K562 (cell line): ENCODE measurements around the gene TNFSF13. TPM values are rescaled to one million over a fixed set of nuclear protein-coding genes. Genes with fewer than 3 reads are reported as not detected.

Source experiments
- ATAC-seq: fragments of 200-7000 bp; cut with Tn5 transposase; 3 replicates; pipeline ENCODE4 v1.9.1; 2020; ENCODE audit warnings: moderate library complexity
- BruUV-seq: library from RNA; stranded (reverse); fragments of 400-500 nt; replicated peaks from 2 replicates; lab custom pipeline; 2021; lab: Mats Ljungman, UMichigan
- CTCF ChIA-PET: fragments of 300-600 bp; formaldehyde crosslinking; extraction: SDS; loops from one replicate; lab custom pipeline; 2021; ENCODE audit warnings: low intra/inter-chr PET ratio; lab: Yijun Ruan, JAX
- POLR2A ChIA-PET: fragments of 300-600, 350-650 bp; sonication (Branson Sonifier 250); formaldehyde crosslinking; extraction: SDS; loops from one replicate; lab custom pipeline; 2021; ENCODE audit warnings: antibody characterized with exemption, inconsistent platforms; lab: Yijun Ruan, JAX
- DNase-seq, 4 experiments: peaks; one replicate each; pipeline versions ENCODE4 v3.0.0 to v3.0.0-alpha.2; 2011 to 2018; ENCODE audit warnings: low spot score in 3 of 4, mixed read lengths in 3 of 4; ENCODE audit errors: extremely low read depth in 1 of 4
- FAIRE-seq: peaks from 2 replicates; lab custom pipeline; 2011; peaks lifted over from hg19 to GRCh38; lab: Jason Lieb, UNC
- H2AFZ ChIP-seq: 2 replicates; pipeline ENCODE4 v1.6.0; 2011; ENCODE audit warnings: low read depth, low read length, control low read depth, inconsistent platforms
- H3K27ac ChIP-seq: fragments of 200-600 bp; 3 replicates; pipeline ENCODE4 v1.8.0; 2011; ENCODE audit warnings: low read depth, mild to moderate bottlenecking, control low read depth, inconsistent platforms, low read length, moderate library complexity, mixed read lengths; ENCODE audit errors: extremely low read depth
- H3K27me3 ChIP-seq, 2 experiments: fragments of 300-600 bp in 1 of 2; 2 replicates in 1 of 2; 3 replicates in 1 of 2; pipeline versions ENCODE4 v1.6.0 to v1.8.0; 2011; ENCODE audit warnings: inconsistent platforms in 2 of 2, low read length in 2 of 2, mild to moderate bottlenecking in 1 of 2, mixed read lengths in 1 of 2, moderate library complexity in 1 of 2; ENCODE audit not compliant: control insufficient read depth in 2 of 2, insufficient read depth in 2 of 2
- H3K36me3 ChIP-seq: fragments of 300-600 bp; 3 replicates; pipeline ENCODE4 v1.8.0; 2011; ENCODE audit warnings: mild to moderate bottlenecking, low read length, inconsistent platforms; ENCODE audit not compliant: control insufficient read depth, insufficient read depth
- H3K4me1 ChIP-seq, 2 experiments: fragments of 200-600 bp in 1 of 2; replicated peaks in 1 of 2; 2 replicates in 1 of 2; 3 replicates in 1 of 2; pipeline versions ENCODE4 v1.5.1 to v1.8.0; 2011; ENCODE audit warnings: inconsistent platforms in 2 of 2, low read length in 2 of 2, mild to moderate bottlenecking in 1 of 2, mixed read lengths in 1 of 2, moderate library complexity in 1 of 2; ENCODE audit not compliant: control insufficient read depth in 2 of 2, insufficient read depth in 2 of 2
- H3K4me2 ChIP-seq: 2 replicates; pipeline ENCODE4 v1.6.1; 2011; ENCODE audit warnings: low read length, control low read depth, inconsistent platforms, mixed read lengths; ENCODE audit not compliant: insufficient read depth
- H3K4me3 ChIP-seq: fragments of 200-600 bp; sonication (generic), shearing (Covaris generic); 2 replicates; pipeline ENCODE4 v1.5.1; 2016; ENCODE audit warnings: control low read depth, inconsistent platforms
- H3K79me2 ChIP-seq: fragments of 200-600 bp; 3 replicates; pipeline ENCODE4 v1.8.0; 2011; ENCODE audit warnings: low read length, inconsistent platforms; ENCODE audit not compliant: control insufficient read depth, insufficient read depth
- H3K9ac ChIP-seq, 2 experiments: 2 replicates each; pipeline versions ENCODE4 v1.6.0 to v1.6.1; 2011; ENCODE audit warnings: low read depth in 2 of 2, low read length in 2 of 2, control low read depth in 1 of 2, inconsistent platforms in 1 of 2, mild to moderate bottlenecking in 1 of 2, mixed read lengths in 1 of 2; ENCODE audit not compliant: insufficient read depth in 1 of 2
- H3K9me1 ChIP-seq: one replicate; pipeline ENCODE4 v1.6.0; 2011; ENCODE audit warnings: inconsistent platforms, mild to moderate bottlenecking, low read length, moderate library complexity; ENCODE audit not compliant: control insufficient read depth, insufficient read depth
- H3K9me3 ChIP-seq: replicated peaks from 2 replicates; pipeline ENCODE4 v1.5.1; 2011; ENCODE audit warnings: low read depth, low read length, inconsistent platforms; ENCODE audit not compliant: control insufficient read depth, insufficient read depth
- H4K20me1 ChIP-seq: replicated peaks from 2 replicates; pipeline ENCODE4 v1.6.1; 2011; ENCODE audit warnings: low read length, inconsistent platforms, mixed read lengths; ENCODE audit not compliant: control insufficient read depth, insufficient read depth
- ARHGAP35 ChIP-seq: fragments of 450-650 bp; IDR thresholded peaks from 2 replicates; pipeline ENCODE4 v1.6.1; 2018; ENCODE audit not compliant: partially characterized antibody
- ATF4 ChIP-seq: fragments of 450-650 bp; formaldehyde crosslinking; IDR thresholded peaks from 2 replicates; pipeline ENCODE4 v1.4.0; 2022; ENCODE audit warnings: mild to moderate bottlenecking, moderate library complexity
- CTCF ChIP-seq, 3 experiments: IDR thresholded peaks in 2 of 3; conservative IDR thresholded peaks in 1 of 3; 2 replicates each; pipeline ENCODE4 v1.5.1; 2011 to 2012; ENCODE audit warnings: low read length in 3 of 3, mild to moderate bottlenecking in 3 of 3, control low read depth in 2 of 3, improper control_type of control experiment in 1 of 3, inconsistent platforms in 1 of 3, low read depth in 1 of 3, mixed read lengths in 1 of 3, moderate library complexity in 1 of 3; ENCODE audit not compliant: insufficient read depth in 2 of 3
- RBBP5 ChIP-seq: fragments of 200-600 bp; sonication (generic); IDR thresholded peaks from 2 replicates; pipeline ENCODE4 v1.6.1; 2012; ENCODE audit warnings: borderline replicate concordance, mild to moderate bottlenecking, low read length, control low read depth, inconsistent platforms; ENCODE audit not compliant: insufficient read depth, poor library complexity, severe bottlenecking
- TEAD4 ChIP-seq, 2 experiments: sonication (generic) in 1 of 2; formaldehyde crosslinking in 1 of 2; IDR thresholded peaks; 2 replicates each; pipeline versions ENCODE4 v1.6.1 to v1.8.0; 2012 to 2022; ENCODE audit warnings: borderline replicate concordance in 1 of 2, inconsistent platforms in 1 of 2, low read length in 1 of 2, mild to moderate bottlenecking in 1 of 2, missing genetic modification reagents in 1 of 2
- ZBTB9 ChIP-seq: fragments of 450-650 bp; formaldehyde crosslinking; IDR thresholded peaks from 2 replicates; pipeline ENCODE4 v1.4.0; 2020; ENCODE audit warnings: mild to moderate bottlenecking, moderate library complexity
- ZNF212 ChIP-seq: fragments of 450-650 bp; formaldehyde crosslinking; IDR thresholded peaks from 2 replicates; pipeline ENCODE4 v1.4.0; 2020; ENCODE audit warnings: mild to moderate bottlenecking
- ZNF431 ChIP-seq: sonication (generic); formaldehyde crosslinking; IDR thresholded peaks from 2 replicates; pipeline ENCODE4 v1.8.0; 2022; ENCODE audit warnings: mild to moderate bottlenecking, missing genetic modification reagents
- WGBS: fragments of 100-300 bp; shearing (Covaris generic); methylation state at CpG from one replicate; pipeline ENCODE4 v1.1.6; 2016; ENCODE audit warnings: low coverage, mixed read lengths; ENCODE audit not compliant: insufficient coverage; ENCODE audit errors: missing lambda C conversion rate; 5-methylcytosine and 5-hydroxymethylcytosine counted together
- in situ Hi-C: fragments of 300-500 bp; cut with MboI; formaldehyde crosslinking; loops from 4 replicates; pipeline ENCODE4 v1.15.0; 2018; ENCODE audit warnings: inconsistent platforms, mixed read lengths
- intact Hi-C: fragments of 100-400 bp; cut with micrococcal nuclease; formaldehyde crosslinking; loops from 2 replicates; pipeline ENCODE4 v1.14.2; 2022
- polyA plus RNA-seq, 8 experiments: library from polyadenylated mRNA; depleted of rRNA in 4 of 8; stranded (reverse) in 5 of 8; unstranded in 3 of 8; fragments of >200 nt; fragmentation: Nextera tagmentation in 2 of 8; fragmentation: Illumina TruSeq in 1 of 8; extraction: Ambion mirVana in 2 of 8; extraction: Trizol in 1 of 8; gene quantifications; 2 replicates each; pipeline versions ENCODE4 v1.2.1 to v1.2.3, GENCODE V29; 2011 to 2014; ENCODE audit warnings: inconsistent platforms in 1 of 8, missing spikeins in 1 of 8
- total RNA-seq, 7 experiments: library from RNA; depleted of rRNA in 6 of 7; stranded (reverse); fragments of >200 nt in 6 of 7; fragmentation: Illumina TruSeq in 2 of 7; extraction: Trizol in 2 of 7; gene quantifications; 2 replicates each; pipeline versions ENCODE4 v1.2.1 to v1.2.3, GENCODE V29; 2011 to 2021; ENCODE audit warnings: low replicate concordance in 1 of 7

TNFSF13 gene
- total and polyA plus RNA-seq, 9 of the 15 experiments (the other 6 are each of a cell fraction or from before 2014, with no cell fraction given): 0.04 to 0.51 (median 0.19) TPM; not detected in 1

GRCh38 chr17:7553356-7553755 is 5.2 kb upstream of the TNFSF13 start (continued):
- TF ChIP-seq RBBP5 (no peak), TEAD4 (IDR thresholded peaks at IDR 0.05; ENCODE audit: low read length) (peak; percentile 80), TEAD4 (CRISPR knock-in tag; IDR thresholded peaks at IDR 0.05; ENCODE audit: borderline replicate concordance) (no peak), ZNF431 (CRISPR knock-in tag) (no peak), ZNF212 (CRISPR knock-in tag) (no peak)

- H4K20me1 ChIP-seq: no peaks in the 10 kb centered on the region
- H3K4me2 ChIP-seq: no peak overlapping the region
- no peaks in the 10 kb centered on the region for H3K9me1 ChIP-seq
- no peak overlapping the region for H3K9ac ChIP-seq
- in situ Hi-C loops (loop anchor here (10.0 to 25.0 kb wide), 2 partner anchors 201 to 518 kb away; partner anchors contain the start of genes KCTD11, SLC16A11, SLC16A13 and TMEM95), intact Hi-C loops (no loop called here)
- ChIA-PET CTCF (no interaction called here), POLR2A (no interaction called here)
- no peaks in the 10 kb centered on the region for H3K36me3 ChIP-seq
- H3K27me3 ChIP-seq: no peaks in the 10 kb centered on the region
- WGBS: 23% methylated on average over 4 of the region's 10 CpGs
- no peak for ATAC-seq
- TF ChIP-seq ATF4 (CRISPR knock-in tag): no peak
- TF ChIP-seq ARHGAP35: no peak
- TF ChIP-seq CTCF (IDR thresholded peaks at IDR 0.05 in 2 of 3, conservative IDR thresholded peaks at IDR 0.05 in 1 of 3; ENCODE audit: insufficient read depth in 2 of 3, low read depth in 1 of 3, low read length in 3 of 3): 0 out of 6 replicates have a peak, but pooled peaks of 1 of the 3 experiments have one; percentile 7
- TF ChIP-seq ZBTB9 (CRISPR knock-in tag): no peak
- no peaks in the 10 kb centered on the region for H3K79me2 ChIP-seq
- H3K4me3 ChIP-seq: no peak overlapping the region
- FAIRE-seq: no peak
- H3K9me3 ChIP-seq: no peaks in the 10 kb centered on the region
- DNase-seq: no peak
- no peak overlapping the region for H2AFZ ChIP-seq
- no peak overlapping the region for H3K27ac ChIP-seq
- no TSS peak for BruUV-seq
- H3K4me1 ChIP-seq: peaks cover 6 to 35% of the 10 kb centered on the region in 2 experiments; a peak in 4 of 5 replicates
Observed at GRCh38 chr17:7555320-7555948, 3.1 kb upstream of the TNFSF13 start.
